HepG2 (cell line): Measurements from ENCODE around the gene MAGEH1.

ENCODE experiments used
- BCL6 ChIP-seq: IDR thresholded peaks from 2 replicates; pipeline ENCODE4 v1.6.1; 2016; ENCODE audit warnings: missing genetic modification reagents, missing compliant biosample characterization
- CREM ChIP-seq, 2 experiments: sonication (generic) in 1 of 2; formaldehyde crosslinking in 1 of 2; IDR thresholded peaks; 2 replicates each; pipeline versions ENCODE4 v1.4.0 to v1.6.1; 2016 to 2020; ENCODE audit warnings: antibody characterized with exemption in 1 of 2, mild to moderate bottlenecking in 1 of 2, missing genetic modification reagents in 1 of 2
- HDAC2 ChIP-seq: sonication (generic); formaldehyde crosslinking; IDR thresholded peaks from 2 replicates; pipeline ENCODE4 v1.4.0; 2020; ENCODE audit warnings: missing genetic modification reagents
- MXI1 ChIP-seq: IDR thresholded peaks from 3 replicates; pipeline ENCODE4 v1.6.1; 2012; ENCODE audit warnings: low read depth, low read length, inconsistent platforms, borderline replicate concordance
- NFYB ChIP-seq: sonication (generic); formaldehyde crosslinking; IDR thresholded peaks from 2 replicates; pipeline ENCODE4 v1.4.0; 2020; ENCODE audit warnings: missing genetic modification reagents
- NR1H2 ChIP-seq: sonication (generic); formaldehyde crosslinking; IDR thresholded peaks from 2 replicates; pipeline ENCODE4 v1.8.1; 2022; ENCODE audit warnings: low read depth, missing genetic modification reagents, borderline replicate concordance
- RFX5 ChIP-seq: IDR thresholded peaks from 2 replicates; pipeline ENCODE4 v1.6.1; 2011; ENCODE audit warnings: low read depth, low read length, improper control_type of control experiment
- ZNF331 ChIP-seq: sonication (generic); formaldehyde crosslinking; IDR thresholded peaks from 2 replicates; pipeline ENCODE4 v1.4.0; 2020; ENCODE audit warnings: missing genetic modification reagents
- TF ChIP-seq, protein P1 (sequence below): sonication (generic); formaldehyde crosslinking; IDR thresholded peaks from 2 replicates; pipeline ENCODE4 v1.4.0; 2020; ENCODE audit warnings: missing genetic modification reagents, mild to moderate bottlenecking, borderline replicate concordance
- TF ChIP-seq, protein P2 (sequence below): sonication (generic); formaldehyde crosslinking; IDR thresholded peaks from 2 replicates; pipeline ENCODE4 v1.4.0; 2020; ENCODE audit warnings: missing genetic modification reagents
- TF ChIP-seq, protein P3 (sequence below): sonication (generic); formaldehyde crosslinking; IDR thresholded peaks from 2 replicates; pipeline ENCODE4 v1.5.1; 2020; ENCODE audit warnings: missing genetic modification reagents, mild to moderate bottlenecking, borderline replicate concordance

DNA sequence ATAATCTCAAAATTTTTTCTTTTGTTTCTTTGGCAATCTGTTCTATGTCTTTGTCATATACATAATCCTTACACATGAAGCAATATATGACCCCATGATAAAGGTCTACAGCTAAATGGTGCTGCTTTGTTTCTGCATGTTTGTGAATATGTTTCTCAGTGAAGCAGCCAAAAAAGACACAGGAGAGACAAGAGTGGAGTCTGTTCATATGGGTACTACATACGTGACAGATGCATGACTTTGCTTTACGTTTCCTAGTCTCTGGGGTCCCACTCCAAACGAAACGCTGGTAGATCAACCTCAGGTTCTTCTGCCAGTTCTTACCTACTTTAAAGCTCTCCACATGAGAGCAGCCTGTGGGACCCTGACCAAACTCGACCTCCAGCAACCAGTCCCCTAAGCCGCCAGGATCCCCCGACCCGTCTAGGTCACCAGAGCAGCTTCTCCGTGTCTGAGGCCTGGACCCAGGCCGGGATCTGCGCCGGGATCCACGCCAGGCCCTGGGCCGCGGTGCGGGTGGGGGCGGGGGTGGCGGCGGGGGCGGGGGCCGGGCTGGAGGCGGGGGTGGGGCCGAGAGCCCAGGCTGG, 36.2 kb downstream of the MAGEH1 start:
- TF ChIP-seq CREM (IDR thresholded peaks at IDR 0.05) (no peak), CREM (CRISPR knock-in tag; IDR thresholded peaks at IDR 0.05) (no peak), BCL6 (CRISPR knock-in tag) (no peak), HDAC2 (CRISPR knock-in tag) (no peak), ZNF331 (CRISPR knock-in tag) (no peak), NFYB (CRISPR knock-in tag) (no peak), RFX5 (no peak), NR1H2 (CRISPR knock-in tag) (no peak), MXI1 (no peak)
- TF ChIP-seq, protein P1, sequence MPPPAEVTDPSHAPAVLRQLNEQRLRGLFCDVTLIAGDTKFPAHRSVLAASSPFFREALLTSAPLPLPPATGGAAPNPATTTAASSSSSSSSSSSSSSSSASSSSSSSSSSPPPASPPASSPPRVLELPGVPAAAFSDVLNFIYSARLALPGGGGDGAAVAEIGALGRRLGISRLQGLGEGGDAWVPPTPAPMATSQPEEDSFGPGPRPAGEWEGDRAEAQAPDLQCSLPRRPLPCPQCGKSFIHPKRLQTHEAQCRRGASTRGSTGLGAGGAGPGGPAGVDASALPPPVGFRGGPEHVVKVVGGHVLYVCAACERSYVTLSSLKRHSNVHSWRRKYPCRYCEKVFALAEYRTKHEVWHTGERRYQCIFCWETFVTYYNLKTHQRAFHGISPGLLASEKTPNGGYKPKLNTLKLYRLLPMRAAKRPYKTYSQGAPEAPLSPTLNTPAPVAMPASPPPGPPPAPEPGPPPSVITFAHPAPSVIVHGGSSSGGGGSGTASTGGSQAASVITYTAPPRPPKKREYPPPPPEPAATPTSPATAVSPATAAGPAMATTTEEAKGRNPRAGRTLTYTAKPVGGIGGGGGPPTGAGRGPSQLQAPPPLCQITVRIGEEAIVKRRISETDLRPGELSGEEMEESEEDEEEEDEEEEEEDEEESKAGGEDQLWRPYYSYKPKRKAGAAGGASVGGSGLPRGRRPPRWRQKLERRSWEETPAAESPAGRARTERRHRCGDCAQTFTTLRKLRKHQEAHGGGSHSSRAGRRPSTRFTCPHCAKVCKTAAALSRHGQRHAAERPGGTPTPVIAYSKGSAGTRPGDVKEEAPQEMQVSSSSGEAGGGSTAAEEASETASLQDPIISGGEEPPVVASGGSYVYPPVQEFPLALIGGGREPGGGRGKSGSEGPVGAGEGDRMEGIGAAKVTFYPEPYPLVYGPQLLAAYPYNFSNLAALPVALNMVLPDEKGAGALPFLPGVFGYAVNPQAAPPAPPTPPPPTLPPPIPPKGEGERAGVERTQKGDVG (CRISPR knock-in tag): no peak
- TF ChIP-seq, protein P2, sequence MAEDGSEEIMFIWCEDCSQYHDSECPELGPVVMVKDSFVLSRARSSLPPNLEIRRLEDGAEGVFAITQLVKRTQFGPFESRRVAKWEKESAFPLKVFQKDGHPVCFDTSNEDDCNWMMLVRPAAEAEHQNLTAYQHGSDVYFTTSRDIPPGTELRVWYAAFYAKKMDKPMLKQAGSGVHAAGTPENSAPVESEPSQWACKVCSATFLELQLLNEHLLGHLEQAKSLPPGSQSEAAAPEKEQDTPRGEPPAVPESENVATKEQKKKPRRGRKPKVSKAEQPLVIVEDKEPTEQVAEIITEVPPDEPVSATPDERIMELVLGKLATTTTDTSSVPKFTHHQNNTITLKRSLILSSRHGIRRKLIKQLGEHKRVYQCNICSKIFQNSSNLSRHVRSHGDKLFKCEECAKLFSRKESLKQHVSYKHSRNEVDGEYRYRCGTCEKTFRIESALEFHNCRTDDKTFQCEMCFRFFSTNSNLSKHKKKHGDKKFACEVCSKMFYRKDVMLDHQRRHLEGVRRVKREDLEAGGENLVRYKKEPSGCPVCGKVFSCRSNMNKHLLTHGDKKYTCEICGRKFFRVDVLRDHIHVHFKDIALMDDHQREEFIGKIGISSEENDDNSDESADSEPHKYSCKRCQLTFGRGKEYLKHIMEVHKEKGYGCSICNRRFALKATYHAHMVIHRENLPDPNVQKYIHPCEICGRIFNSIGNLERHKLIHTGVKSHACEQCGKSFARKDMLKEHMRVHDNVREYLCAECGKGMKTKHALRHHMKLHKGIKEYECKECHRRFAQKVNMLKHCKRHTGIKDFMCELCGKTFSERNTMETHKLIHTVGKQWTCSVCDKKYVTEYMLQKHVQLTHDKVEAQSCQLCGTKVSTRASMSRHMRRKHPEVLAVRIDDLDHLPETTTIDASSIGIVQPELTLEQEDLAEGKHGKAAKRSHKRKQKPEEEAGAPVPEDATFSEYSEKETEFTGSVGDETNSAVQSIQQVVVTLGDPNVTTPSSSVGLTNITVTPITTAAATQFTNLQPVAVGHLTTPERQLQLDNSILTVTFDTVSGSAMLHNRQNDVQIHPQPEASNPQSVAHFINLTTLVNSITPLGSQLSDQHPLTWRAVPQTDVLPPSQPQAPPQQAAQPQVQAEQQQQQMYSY (CRISPR knock-in tag): no peak
- TF ChIP-seq, protein P3, sequence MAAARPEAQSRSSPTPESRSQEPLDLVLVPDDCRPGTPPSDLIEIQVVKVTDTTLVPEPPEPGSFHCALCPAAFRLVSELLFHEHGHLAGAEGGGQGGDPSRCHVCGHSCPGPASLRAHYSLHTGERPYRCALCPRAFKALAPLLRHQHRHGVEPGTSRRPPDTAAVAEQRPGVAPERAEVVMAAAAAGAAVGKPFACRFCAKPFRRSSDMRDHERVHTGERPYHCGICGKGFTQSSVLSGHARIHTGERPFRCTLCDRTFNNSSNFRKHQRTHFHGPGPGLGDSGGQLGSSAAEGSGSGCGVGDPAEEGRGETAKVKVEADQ (CRISPR knock-in tag): no peak
